ENCODE data around the gene TSEN2. TPM values are rescaled to one million over a fixed set of nuclear protein-coding genes. Genes with fewer than 3 reads are reported as not detected.

The TSEN2 gene
- total and polyA plus RNA-seq, 5 donors from 2014 or later: 7.8 to 14.9 (median 9.6) TPM

- DNase-seq: no peak
- peaks cover 0 to 1% (median 0%) of the 10 kb centered on the region in 7 donors for H3K9me3 Mint-ChIP-seq
- peaks cover 14 to 51% (median 27%) of the 10 kb centered on the region in 4 donors for H3K4me1 Mint-ChIP-seq
- peaks cover 13% of the 10 kb centered on the region for H3K36me3 Mint-ChIP-seq
- peak overlapping the region in 1 of 4 donors; percentile 87 for H3K4me3 Mint-ChIP-seq
- Histone ChIP-seq H3K4me1 (ENCODE audit: control insufficient read depth, insufficient read depth, low read length, poor library complexity, severe bottlenecking) (peaks cover 22% of the 10 kb centered on the region), H3K36me3 (ENCODE audit: control insufficient read depth, insufficient read depth, low read length) (peaks cover 1% of the 10 kb centered on the region), H3K27me3 (ENCODE audit: control insufficient read depth, insufficient read depth, low read length) (no peaks in the 10 kb centered on the region), H3K4me3 (ENCODE audit: low read depth, low read length) (no peak overlapping the region), H3K9me3 (ENCODE audit: control insufficient read depth in 2 of 2, low read length in 2 of 2) (no peaks in the 10 kb centered on the region), H3K27ac (ENCODE audit: insufficient read depth, low read length, poor library complexity, severe bottlenecking) (no peak overlapping the region)
- no peaks in the 10 kb centered on the region for H3K27me3 Mint-ChIP-seq
- no peak for ATAC-seq (ENCODE audit: low read depth in 2 of 2)
- H3K27ac Mint-ChIP-seq: no peak overlapping the region
Observed at GRCh38 chr3:12486916-12487315, 2.6 kb downstream of the TSEN2 start.

- H3K27ac Mint-ChIP-seq: no peak overlapping the region
- Histone ChIP-seq H3K9me3 (ENCODE audit: control insufficient read depth in 2 of 2, low read length in 2 of 2) (no peaks in the 10 kb centered on the region), H3K27me3 (ENCODE audit: control insufficient read depth, insufficient read depth, low read length) (no peaks in the 10 kb centered on the region), H3K4me3 (ENCODE audit: low read depth, low read length) (no peak overlapping the region), H3K36me3 (ENCODE audit: control insufficient read depth, insufficient read depth, low read length) (peaks cover 5% of the 10 kb centered on the region), H3K27ac (ENCODE audit: insufficient read depth, low read length, poor library complexity, severe bottlenecking) (no peak overlapping the region), H3K4me1 (ENCODE audit: control insufficient read depth, insufficient read depth, low read length, poor library complexity, severe bottlenecking) (peaks cover 22% of the 10 kb centered on the region)
- peaks cover 14 to 51% (median 28%) of the 10 kb centered on the region in 4 donors for H3K4me1 Mint-ChIP-seq
- DNase-seq (no peak), ATAC-seq (ENCODE audit: low read depth in 2 of 2) (no peak)
- H3K36me3 Mint-ChIP-seq: peaks cover 16% of the 10 kb centered on the region
- no peaks in the 10 kb centered on the region for H3K27me3 Mint-ChIP-seq
- H3K4me3 Mint-ChIP-seq: no peak overlapping the region
- H3K9me3 Mint-ChIP-seq: peaks cover 0 to 1% (median 0%) of the 10 kb centered on the region in 7 donors
Observed at GRCh38 chr3:12487336-12487735, 3.1 kb downstream of the TSEN2 start.

DNA sequence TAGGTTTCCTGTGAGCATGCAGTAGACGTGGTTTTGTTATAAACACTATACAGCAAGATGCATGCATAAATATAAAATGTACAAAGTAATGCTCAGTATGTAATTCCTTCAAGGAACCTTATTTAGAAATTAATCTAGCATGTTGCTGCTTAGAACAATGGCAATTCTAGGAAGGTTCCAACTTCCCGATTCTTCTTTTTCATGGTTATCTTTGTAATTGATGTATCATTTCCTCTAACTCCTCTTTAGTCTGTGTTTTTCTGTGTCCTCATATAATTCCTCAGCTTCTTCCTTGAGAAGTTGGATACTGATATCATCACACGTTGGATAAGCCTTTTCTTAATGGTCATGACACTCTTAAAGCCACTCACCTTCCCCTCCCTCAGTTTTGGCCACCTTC lies 3.5 kb downstream of the TSEN2 start:
- H3K9me3 Mint-ChIP-seq: peaks cover 0 to 1% (median 0%) of the 10 kb centered on the region in 7 donors
- Histone ChIP-seq H3K27me3 (ENCODE audit: control insufficient read depth, insufficient read depth, low read length) (no peaks in the 10 kb centered on the region), H3K36me3 (ENCODE audit: control insufficient read depth, insufficient read depth, low read length) (peaks cover 10% of the 10 kb centered on the region), H3K9me3 (ENCODE audit: control insufficient read depth in 2 of 2, low read length in 2 of 2) (no peaks in the 10 kb centered on the region), H3K27ac (ENCODE audit: insufficient read depth, low read length, poor library complexity, severe bottlenecking) (no peak overlapping the region), H3K4me1 (ENCODE audit: control insufficient read depth, insufficient read depth, low read length, poor library complexity, severe bottlenecking) (peaks cover 22% of the 10 kb centered on the region), H3K4me3 (ENCODE audit: low read depth, low read length) (no peak overlapping the region)
- DNase-seq (no peak), ATAC-seq (ENCODE audit: low read depth in 2 of 2) (no peak)
- H3K36me3 Mint-ChIP-seq: peaks cover 16% of the 10 kb centered on the region
- no peak overlapping the region for H3K4me3 Mint-ChIP-seq
- H3K4me1 Mint-ChIP-seq: peaks cover 14 to 50% (median 28%) of the 10 kb centered on the region in 4 donors
- H3K27ac Mint-ChIP-seq: peak overlapping the region in 1 of 3 donors; percentile 26
- H3K27me3 Mint-ChIP-seq: no peaks in the 10 kb centered on the region

DNA sequence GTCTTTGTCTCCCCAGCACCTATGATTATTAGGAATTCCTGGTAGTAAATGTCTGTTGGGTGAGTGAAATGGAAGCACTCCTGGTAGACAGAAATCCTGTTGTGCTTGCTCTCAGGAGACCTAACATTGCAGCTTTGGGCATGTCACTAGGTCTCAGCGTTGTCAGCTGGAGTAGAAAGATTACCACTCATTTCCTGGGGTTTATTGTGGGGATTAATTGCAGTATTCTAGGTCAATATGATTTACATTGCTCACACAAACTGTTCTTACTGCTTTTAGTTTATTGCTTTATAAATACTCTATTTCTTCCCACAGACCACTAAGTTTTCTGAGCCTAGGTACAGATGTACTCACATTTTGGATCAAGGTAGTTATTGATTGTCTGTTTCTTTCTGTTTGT lies 5.1 kb downstream of the TSEN2 start:
- ATAC-seq (ENCODE audit: low read depth in 2 of 2) (no peak), DNase-seq (no peak)
- no peaks in the 10 kb centered on the region for H3K27me3 Mint-ChIP-seq
- no peak overlapping the region for H3K27ac ChIP-seq (ENCODE audit: insufficient read depth, low read length, poor library complexity, severe bottlenecking)
- H3K27me3 ChIP-seq (ENCODE audit: control insufficient read depth, insufficient read depth, low read length): no peaks in the 10 kb centered on the region
- H3K36me3 Mint-ChIP-seq: peaks cover 25% of the 10 kb centered on the region
- H3K27ac Mint-ChIP-seq: peak overlapping the region in 1 of 3 donors; percentile 48
- H3K4me3 ChIP-seq (ENCODE audit: low read depth, low read length): no peak overlapping the region
- peaks cover 15% of the 10 kb centered on the region for H3K36me3 ChIP-seq (ENCODE audit: control insufficient read depth, insufficient read depth, low read length)
- H3K4me1 ChIP-seq (ENCODE audit: control insufficient read depth, insufficient read depth, low read length, poor library complexity, severe bottlenecking): peaks cover 10% of the 10 kb centered on the region
- H3K4me3 Mint-ChIP-seq: no peak overlapping the region
- H3K9me3 Mint-ChIP-seq: peaks cover 0 to 1% (median 0%) of the 10 kb centered on the region in 7 donors
- no peaks in the 10 kb centered on the region for H3K9me3 ChIP-seq (ENCODE audit: control insufficient read depth in 2 of 2, low read length in 2 of 2)
- peaks cover 8 to 35% (median 18%) of the 10 kb centered on the region in 4 donors for H3K4me1 Mint-ChIP-seq

GRCh38 chr3:12489832-12490231 lies 5.6 kb downstream of the TSEN2 start:
- no peaks in the 10 kb centered on the region for H3K27me3 Mint-ChIP-seq
- no peaks in the 10 kb centered on the region for H3K9me3 ChIP-seq (ENCODE audit: control insufficient read depth in 2 of 2, low read length in 2 of 2)
- H3K27ac ChIP-seq (ENCODE audit: insufficient read depth, low read length, poor library complexity, severe bottlenecking): no peak overlapping the region
- H3K36me3 Mint-ChIP-seq: peaks cover 25% of the 10 kb centered on the region
- H3K4me1 ChIP-seq (ENCODE audit: control insufficient read depth, insufficient read depth, low read length, poor library complexity, severe bottlenecking): peaks cover 6% of the 10 kb centered on the region
- no peak overlapping the region for H3K4me3 Mint-ChIP-seq
- no peak overlapping the region for H3K4me3 ChIP-seq (ENCODE audit: low read depth, low read length)
- H3K27me3 ChIP-seq (ENCODE audit: control insufficient read depth, insufficient read depth, low read length): no peaks in the 10 kb centered on the region
- no peaks in the 10 kb centered on the region for H3K9me3 Mint-ChIP-seq
- peaks cover 8 to 31% (median 16%) of the 10 kb centered on the region in 4 donors for H3K4me1 Mint-ChIP-seq
- DNase-seq (no peak), ATAC-seq (ENCODE audit: low read depth in 2 of 2) (no peak)
- peak overlapping the region in 1 of 3 donors; percentile 48 for H3K27ac Mint-ChIP-seq
- H3K36me3 ChIP-seq (ENCODE audit: control insufficient read depth, insufficient read depth, low read length): peaks cover 15% of the 10 kb centered on the region

DNA sequence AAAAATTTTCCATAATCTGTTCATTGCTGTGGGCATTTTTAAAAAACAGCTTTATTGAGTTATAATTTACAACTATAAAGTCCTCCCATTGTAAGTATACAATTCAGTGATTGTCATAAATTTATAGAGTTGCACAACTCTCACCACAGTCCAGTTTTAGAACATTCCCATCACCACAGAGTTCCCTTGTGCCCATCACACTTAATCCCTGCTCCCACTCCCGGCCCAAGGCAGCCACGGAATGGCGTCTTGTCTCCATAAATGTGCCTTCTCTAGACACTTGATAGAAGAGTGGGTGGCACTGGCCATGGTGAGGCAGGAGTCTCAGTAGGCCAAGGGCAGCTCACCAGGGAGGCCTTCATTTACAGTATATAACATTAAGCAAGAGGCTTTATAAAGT lies 6.3 kb downstream of the TSEN2 start:
- peak overlapping the region in 1 of 4 donors; percentile 17 for H3K4me3 Mint-ChIP-seq
- H3K4me1 ChIP-seq (ENCODE audit: control insufficient read depth, insufficient read depth, low read length, poor library complexity, severe bottlenecking): no peaks in the 10 kb centered on the region
- H3K9me3 ChIP-seq (ENCODE audit: control insufficient read depth in 2 of 2, low read length in 2 of 2): no peaks in the 10 kb centered on the region
- H3K9me3 Mint-ChIP-seq: no peaks in the 10 kb centered on the region
- DNase-seq (no peak), ATAC-seq (ENCODE audit: low read depth in 2 of 2) (no peak)
- H3K4me1 Mint-ChIP-seq: peaks cover 8 to 23% (median 10%) of the 10 kb centered on the region in 4 donors
- no peaks in the 10 kb centered on the region for H3K27me3 Mint-ChIP-seq
- H3K36me3 ChIP-seq (ENCODE audit: control insufficient read depth, insufficient read depth, low read length): peaks cover 17% of the 10 kb centered on the region
- H3K27ac Mint-ChIP-seq: no peak overlapping the region
- H3K36me3 Mint-ChIP-seq: peaks cover 25% of the 10 kb centered on the region
- no peak overlapping the region for H3K27ac ChIP-seq (ENCODE audit: insufficient read depth, low read length, poor library complexity, severe bottlenecking)
- H3K27me3 ChIP-seq (ENCODE audit: control insufficient read depth, insufficient read depth, low read length): no peaks in the 10 kb centered on the region
- H3K4me3 ChIP-seq (ENCODE audit: low read depth, low read length): no peak overlapping the region

- no peaks in the 10 kb centered on the region for H3K27me3 Mint-ChIP-seq
- no peak overlapping the region for H3K4me3 ChIP-seq (ENCODE audit: low read depth, low read length)
- no peaks in the 10 kb centered on the region for H3K9me3 ChIP-seq (ENCODE audit: control insufficient read depth in 2 of 2, low read length in 2 of 2)
- H3K27ac Mint-ChIP-seq: no peak overlapping the region
- no peaks in the 10 kb centered on the region for H3K4me1 ChIP-seq (ENCODE audit: control insufficient read depth, insufficient read depth, low read length, poor library complexity, severe bottlenecking)
- no peaks in the 10 kb centered on the region for H3K9me3 Mint-ChIP-seq
- H3K36me3 Mint-ChIP-seq: peaks cover 45% of the 10 kb centered on the region
- DNase-seq (no peak), ATAC-seq (ENCODE audit: low read depth in 2 of 2) (no peak)
- no peaks in the 10 kb centered on the region for H3K27me3 ChIP-seq (ENCODE audit: control insufficient read depth, insufficient read depth, low read length)
- H3K4me1 Mint-ChIP-seq: peaks cover 0 to 4% (median 0%) of the 10 kb centered on the region in 4 donors
- H3K27ac ChIP-seq (ENCODE audit: insufficient read depth, low read length, poor library complexity, severe bottlenecking): no peak overlapping the region
- peaks cover 57% of the 10 kb centered on the region for H3K36me3 ChIP-seq (ENCODE audit: control insufficient read depth, insufficient read depth, low read length)
- H3K4me3 Mint-ChIP-seq: no peak overlapping the region
Observed at GRCh38 chr3:12495749-12496452, 11.6 kb downstream of the TSEN2 start.

DNA sequence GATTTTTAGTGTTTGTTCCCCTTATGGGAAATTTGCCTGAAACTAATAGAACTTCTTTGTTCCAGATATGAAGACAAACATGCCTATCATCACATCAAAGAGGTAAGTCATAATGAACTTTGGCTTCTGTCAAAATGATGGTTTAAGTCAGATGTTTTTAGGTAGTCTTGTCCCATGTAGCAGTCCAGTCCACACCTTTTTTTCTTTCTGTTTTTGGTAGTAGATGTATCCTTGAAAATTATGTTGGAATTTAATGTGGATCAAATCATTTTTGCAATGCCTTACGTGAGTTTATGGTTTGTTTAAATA lies 12.1 kb downstream of the TSEN2 start:
- H3K27ac Mint-ChIP-seq: no peak overlapping the region
- H3K4me3 Mint-ChIP-seq: no peak overlapping the region

More for the DNA sequence above, 12.1 kb downstream of the TSEN2 start:
- Mint-ChIP-seq H3K36me3 (peaks cover 45% of the 10 kb centered on the region), H3K4me1 (peaks cover 0 to 4% (median 0%) of the 10 kb centered on the region in 4 donors), H3K27me3 (no peaks in the 10 kb centered on the region), H3K9me3 (no peaks in the 10 kb centered on the region)
- H3K36me3 ChIP-seq (ENCODE audit: control insufficient read depth, insufficient read depth, low read length): peaks cover 60% of the 10 kb centered on the region
- H3K4me1 ChIP-seq (ENCODE audit: control insufficient read depth, insufficient read depth, low read length, poor library complexity, severe bottlenecking): no peaks in the 10 kb centered on the region
- no peak for ATAC-seq (ENCODE audit: low read depth in 2 of 2)
- DNase-seq: no peak
- no peaks in the 10 kb centered on the region for H3K27me3 ChIP-seq (ENCODE audit: control insufficient read depth, insufficient read depth, low read length)
- H3K9me3 ChIP-seq (ENCODE audit: control insufficient read depth in 2 of 2, low read length in 2 of 2): no peaks in the 10 kb centered on the region
- H3K27ac ChIP-seq (ENCODE audit: insufficient read depth, low read length, poor library complexity, severe bottlenecking): no peak overlapping the region
- H3K4me3 ChIP-seq (ENCODE audit: low read depth, low read length): no peak overlapping the region
